Stomach (tissue), 4 donors: ENCODE measurements around the gene UCN3.

Experiments
- EP300 ChIP-seq: sonication (generic); formaldehyde crosslinking; IDR thresholded peaks from one replicate; pipeline ENCODE4 v1.6.1; 2017; ENCODE audit warnings: antibody characterized with exemption
- POLR2A ChIP-seq, 4 donors: fragments of 450-650 bp; IDR thresholded peaks; one replicate each; pipeline ENCODE4 v1.6.1; 2016; ENCODE audit warnings: antibody characterized with exemption in 4 of 4, control low read depth in 2 of 4, mild to moderate bottlenecking in 1 of 4, moderate library complexity in 1 of 4
- POLR2AphosphoS5 ChIP-seq, 3 donors: sonication (generic); formaldehyde crosslinking; IDR thresholded peaks; one replicate each; pipeline ENCODE4 v1.6.1; 2016; ENCODE audit warnings: antibody characterized with exemption in 3 of 3
- TF ChIP-seq, protein P1 (sequence below), 7 experiments: fragments of 450-650 bp in 4 of 7; fragments of 200-600 bp in 3 of 7; sonication (generic) in 3 of 7; IDR thresholded peaks; one replicate each; pipeline ENCODE4 v1.5.1; 2016 to 2019; ENCODE audit warnings: antibody characterized with exemption in 7 of 7, control low read depth in 2 of 7, mild to moderate bottlenecking in 1 of 7

DNA sequence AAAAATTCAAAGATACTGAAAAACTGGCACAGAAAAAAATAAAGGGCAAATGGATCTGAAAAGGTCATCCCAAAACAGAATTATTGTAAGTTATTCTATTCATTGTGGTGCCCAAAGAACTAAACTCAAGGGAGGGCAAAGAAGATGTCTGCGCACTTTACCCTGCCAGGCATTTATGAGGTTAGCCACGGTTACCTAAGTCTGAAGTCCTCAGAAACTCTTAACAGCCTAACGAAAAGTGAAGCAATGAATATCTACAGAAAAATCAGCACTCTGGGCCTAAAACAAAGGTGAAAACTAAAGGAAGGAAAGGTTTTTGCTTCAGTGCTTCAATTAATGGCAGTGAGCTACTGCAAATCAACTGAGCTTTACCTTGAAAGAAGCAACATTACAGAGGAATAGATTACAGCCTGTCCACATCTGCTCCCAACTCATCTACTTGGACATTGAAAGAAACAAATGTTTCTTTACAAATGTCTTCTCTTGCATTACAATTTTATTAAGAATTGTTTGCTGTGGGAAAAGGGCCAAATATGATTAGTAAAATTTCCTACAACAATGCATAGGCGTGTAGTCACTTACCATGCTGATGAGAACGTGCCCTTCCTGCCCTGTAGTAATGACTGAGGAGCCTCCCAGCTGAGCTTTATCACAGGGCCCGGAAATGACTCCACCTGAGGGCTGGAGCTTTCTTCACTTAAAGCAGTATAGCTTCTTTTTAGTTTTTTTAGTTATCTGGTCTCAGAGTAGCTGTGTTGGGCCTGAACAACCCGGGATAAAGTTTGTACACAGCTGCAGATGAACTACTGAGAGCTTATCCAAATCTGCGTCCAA lies 39.7 kb downstream of the UCN3 start, which contains the start of gene TUBAL3:
- TF ChIP-seq, protein P1, sequence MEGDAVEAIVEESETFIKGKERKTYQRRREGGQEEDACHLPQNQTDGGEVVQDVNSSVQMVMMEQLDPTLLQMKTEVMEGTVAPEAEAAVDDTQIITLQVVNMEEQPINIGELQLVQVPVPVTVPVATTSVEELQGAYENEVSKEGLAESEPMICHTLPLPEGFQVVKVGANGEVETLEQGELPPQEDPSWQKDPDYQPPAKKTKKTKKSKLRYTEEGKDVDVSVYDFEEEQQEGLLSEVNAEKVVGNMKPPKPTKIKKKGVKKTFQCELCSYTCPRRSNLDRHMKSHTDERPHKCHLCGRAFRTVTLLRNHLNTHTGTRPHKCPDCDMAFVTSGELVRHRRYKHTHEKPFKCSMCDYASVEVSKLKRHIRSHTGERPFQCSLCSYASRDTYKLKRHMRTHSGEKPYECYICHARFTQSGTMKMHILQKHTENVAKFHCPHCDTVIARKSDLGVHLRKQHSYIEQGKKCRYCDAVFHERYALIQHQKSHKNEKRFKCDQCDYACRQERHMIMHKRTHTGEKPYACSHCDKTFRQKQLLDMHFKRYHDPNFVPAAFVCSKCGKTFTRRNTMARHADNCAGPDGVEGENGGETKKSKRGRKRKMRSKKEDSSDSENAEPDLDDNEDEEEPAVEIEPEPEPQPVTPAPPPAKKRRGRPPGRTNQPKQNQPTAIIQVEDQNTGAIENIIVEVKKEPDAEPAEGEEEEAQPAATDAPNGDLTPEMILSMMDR (IDR thresholded peaks at IDR 0.05), result no peak
- TF ChIP-seq EP300, result no peak
- TF ChIP-seq POLR2AphosphoS5 (IDR thresholded peaks at IDR 0.05), result no peak
- TF ChIP-seq POLR2A (IDR thresholded peaks at IDR 0.05), result no peak
